Large intestine (tissue), 3 donors: ENCODE results near the gene CUL7. TPM values are rescaled to one million over a fixed set of nuclear protein-coding genes. Genes with fewer than 3 reads are reported as not detected.
"Not testable (repeated sequence)": the region's sequence is repeated elsewhere in the genome, so short reads cannot be mapped to it uniquely, and the experiment has no call there.

Experiments
- DNase-seq, 2 donors: peaks; one replicate each; pipeline versions ENCODE4 v3.0.0 to v3.0.0-alpha.2; 2013
- H3K27ac ChIP-seq: one replicate; pipeline ENCODE4 v1.5.1; 2013; ENCODE audit warnings: low read length
- H3K27me3 ChIP-seq: 2 replicates; pipeline ENCODE4 v1.6.1; 2013; ENCODE audit warnings: low read length; ENCODE audit not compliant: control insufficient read depth, insufficient read depth
- H3K36me3 ChIP-seq: 2 replicates; pipeline ENCODE4 v1.6.1; 2013; ENCODE audit warnings: low read length; ENCODE audit not compliant: control insufficient read depth, insufficient read depth
- H3K4me1 ChIP-seq: one replicate; pipeline ENCODE4 v1.6.1; 2013; ENCODE audit warnings: low read length; ENCODE audit not compliant: control insufficient read depth, insufficient read depth
- H3K4me3 ChIP-seq: one replicate; pipeline ENCODE4 v1.5.1; 2013; ENCODE audit warnings: low read length
- H3K9me3 ChIP-seq: one replicate; pipeline ENCODE4 v1.6.1; 2013; ENCODE audit warnings: mild to moderate bottlenecking, low read depth, low read length, moderate library complexity; ENCODE audit not compliant: control insufficient read depth
- WGBS: methylation state at CpG from one replicate; pipeline ENCODE4 v1.1.5; 2013; ENCODE audit warnings: low lambda C conversion rate; ENCODE audit not compliant: insufficient coverage; 5-methylcytosine and 5-hydroxymethylcytosine counted together
- polyA plus RNA-seq: library from polyadenylated mRNA; unstranded; fragments of 120-200 nt; gene quantifications from one replicate; pipeline ENCODE4 v1.2.1, GENCODE V29; 2013

Gene CUL7
- polyA plus RNA-seq, 1 donor, result 40.7 TPM

DNA sequence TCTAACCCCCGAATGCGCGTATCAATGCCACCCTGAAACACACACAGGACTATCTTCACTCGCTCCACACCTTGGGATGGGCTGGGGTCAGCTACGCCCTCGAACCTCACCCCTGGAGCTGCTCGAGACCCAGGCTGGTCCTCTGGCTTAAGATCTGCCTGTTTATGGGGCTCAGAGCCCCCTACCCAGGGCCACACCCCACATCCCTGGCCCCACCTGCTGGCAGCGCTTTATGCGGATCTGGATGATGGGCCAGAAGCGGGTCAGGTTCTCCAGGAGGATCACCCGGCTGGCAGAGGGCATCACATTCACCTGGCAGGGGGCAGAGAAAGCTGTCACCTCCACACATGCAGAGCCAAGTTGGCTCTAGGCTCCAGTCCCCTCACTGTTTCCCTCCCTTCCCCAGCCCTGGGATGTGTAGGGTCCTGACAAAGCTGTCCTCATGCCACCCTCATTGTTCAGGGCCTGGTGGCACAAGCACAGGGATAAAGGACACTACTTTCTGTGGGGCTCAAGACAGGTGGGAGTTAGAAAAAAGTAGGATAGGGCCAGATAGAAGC lies 8.2 kb downstream of the CUL7 start:
- 100% methylated on average over 2 of the region's 11 CpGs for WGBS
- H3K36me3 ChIP-seq, result peaks cover 83% of the 10 kb centered on the region

DNA sequence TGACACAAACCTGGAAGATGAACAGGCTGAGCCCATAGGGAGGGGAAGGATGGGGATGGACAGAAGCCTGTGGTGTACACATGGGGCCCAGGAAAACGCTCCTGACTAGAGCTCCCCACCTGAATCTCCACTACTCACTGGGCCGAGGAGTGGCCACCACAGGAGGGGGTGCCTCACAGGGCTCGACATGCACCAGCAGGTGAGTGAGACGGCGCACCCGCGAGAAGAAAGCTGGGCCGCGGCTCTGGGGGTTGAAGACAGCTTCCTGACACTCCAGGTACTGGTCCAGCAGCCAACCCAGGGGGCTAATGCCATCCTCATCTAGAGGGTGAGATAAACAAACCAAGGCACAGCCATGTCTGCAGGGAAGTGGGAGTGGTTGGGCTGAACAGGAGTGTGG lies 10.3 kb downstream of the CUL7 start:
- Histone ChIP-seq H3K9me3 (no peaks in the 10 kb centered on the region), H3K27me3 (no peaks in the 10 kb centered on the region), H3K4me3 (no peak overlapping the region), H3K4me1 (no peaks in the 10 kb centered on the region), H3K27ac (no peak overlapping the region), H3K36me3 (peaks cover 86% of the 10 kb centered on the region)
- no peak for DNase-seq
- WGBS, result no CpG with 5 or more reads among the region's 9 CpGs

More for the DNA sequence above, 8.2 kb downstream of the CUL7 start:
- DNase-seq, result no peak
- H3K27me3 ChIP-seq, result no peaks in the 10 kb centered on the region
- no peak overlapping the region for H3K27ac ChIP-seq
- H3K4me1 ChIP-seq, result no peaks in the 10 kb centered on the region
- H3K9me3 ChIP-seq, result no peaks in the 10 kb centered on the region
- no peak overlapping the region for H3K4me3 ChIP-seq

DNA sequence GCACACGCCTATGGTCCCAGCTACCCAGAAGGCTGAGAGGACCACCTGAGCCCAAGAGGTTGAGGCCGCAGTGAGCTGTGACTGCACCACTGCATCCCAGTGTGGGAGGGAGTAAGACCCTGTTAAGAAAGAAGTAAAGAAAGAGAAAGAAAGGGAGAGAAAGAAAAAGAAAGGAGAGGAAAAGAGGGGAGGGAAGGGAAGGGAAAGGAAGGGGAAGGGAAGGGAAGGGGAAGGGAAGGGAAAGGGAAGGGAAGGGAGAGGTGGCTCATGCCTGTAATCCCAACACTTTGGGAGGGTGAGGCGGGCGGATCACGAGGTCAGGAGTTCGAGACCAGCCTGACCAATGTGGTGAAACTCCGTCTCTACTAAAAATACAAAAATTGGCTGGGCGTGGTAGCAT lies 12.2 kb downstream of the CUL7 start:
- DNase-seq, H3K27ac ChIP-seq, H3K27me3 ChIP-seq, H3K4me1 ChIP-seq, H3K4me3 ChIP-seq, H3K9me3 ChIP-seq: not testable (repeated sequence)
- peaks cover 86% of the 10 kb centered on the region for H3K36me3 ChIP-seq
- WGBS, result 17% methylated on average over 1 of the region's 8 CpGs

GRCh38 chr6:43040542-43041257 lies 13.0 kb downstream of the CUL7 start:
- H3K4me1 ChIP-seq, result peaks cover 10% of the 10 kb centered on the region
- H3K4me3 ChIP-seq, result no peak overlapping the region
- DNase-seq, result no peak
- no peaks in the 10 kb centered on the region for H3K9me3 ChIP-seq
- WGBS, result no CpG with 5 or more reads among the region's 18 CpGs
- peaks cover 84% of the 10 kb centered on the region for H3K36me3 ChIP-seq
- H3K27ac ChIP-seq, result no peak overlapping the region
- no peaks in the 10 kb centered on the region for H3K27me3 ChIP-seq

DNA sequence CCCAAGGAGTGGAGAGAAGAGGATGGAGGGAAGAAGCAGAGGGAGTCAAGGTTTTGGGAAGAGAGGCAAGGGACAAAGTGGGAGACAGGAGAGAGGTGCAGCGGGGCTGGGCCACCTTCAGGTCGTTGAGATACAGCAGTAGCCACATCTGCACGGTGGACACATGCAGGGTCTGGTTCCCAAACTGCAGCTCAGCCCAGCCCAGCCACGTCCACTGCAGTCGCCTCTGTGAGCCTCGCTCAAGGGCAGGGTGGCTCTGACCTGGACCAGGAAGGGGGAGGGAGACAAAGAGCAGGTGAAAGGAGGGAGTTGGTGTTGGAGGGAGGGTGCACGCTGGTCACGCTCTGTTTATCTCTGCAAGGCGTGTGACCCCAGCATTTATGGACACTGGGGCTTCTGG lies 14.9 kb downstream of the CUL7 start:
- H3K9me3 ChIP-seq, result no peaks in the 10 kb centered on the region
- no peaks in the 10 kb centered on the region for H3K27me3 ChIP-seq
- DNase-seq, result peak in 1 of 2 donors; percentile 30
- H3K27ac ChIP-seq, result no peak overlapping the region
- H3K4me3 ChIP-seq, result no peak overlapping the region
- peaks cover 22% of the 10 kb centered on the region for H3K4me1 ChIP-seq
- no CpG with 5 or more reads among the region's 9 CpGs for WGBS
- peaks cover 81% of the 10 kb centered on the region for H3K36me3 ChIP-seq

DNA sequence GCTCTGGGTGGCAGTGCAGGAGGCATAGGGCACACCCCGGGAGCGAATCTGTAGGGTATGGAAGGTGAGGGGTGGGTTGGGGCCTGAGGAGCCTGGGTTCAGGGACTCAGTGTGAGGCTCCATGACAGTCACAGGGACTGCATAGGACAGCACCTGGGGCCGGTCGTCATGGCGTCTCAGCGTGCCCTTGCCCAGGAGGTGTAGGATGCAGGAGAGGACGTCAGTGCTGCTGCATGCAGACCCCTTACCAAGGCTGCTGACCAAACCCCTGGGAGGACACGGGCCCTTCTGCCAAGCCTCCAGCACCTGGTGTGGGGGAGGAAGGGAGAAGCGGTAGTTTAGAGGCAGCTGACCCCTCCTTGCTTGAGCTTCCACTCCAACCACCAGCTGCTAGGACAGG lies 15.9 kb downstream of the CUL7 start:
- no CpG with 5 or more reads among the region's 9 CpGs for WGBS
- Histone ChIP-seq H3K4me3 (no peak overlapping the region), H3K27me3 (no peaks in the 10 kb centered on the region), H3K36me3 (peaks cover 78% of the 10 kb centered on the region), H3K4me1 (peaks cover 22% of the 10 kb centered on the region), H3K9me3 (no peaks in the 10 kb centered on the region), H3K27ac (no peak overlapping the region)
- no peak for DNase-seq

- H3K27ac ChIP-seq, result no peak overlapping the region
- H3K36me3 ChIP-seq, result peaks cover 79% of the 10 kb centered on the region
- no peaks in the 10 kb centered on the region for H3K9me3 ChIP-seq
- no peak for DNase-seq
- peaks cover 22% of the 10 kb centered on the region for H3K4me1 ChIP-seq
- WGBS, result no CpG with 5 or more reads among the region's 5 CpGs
- no peak overlapping the region for H3K4me3 ChIP-seq
- no peaks in the 10 kb centered on the region for H3K27me3 ChIP-seq
Measured at GRCh38 chr6:43037197-43037596, 16.5 kb downstream of the CUL7 start.

DNA sequence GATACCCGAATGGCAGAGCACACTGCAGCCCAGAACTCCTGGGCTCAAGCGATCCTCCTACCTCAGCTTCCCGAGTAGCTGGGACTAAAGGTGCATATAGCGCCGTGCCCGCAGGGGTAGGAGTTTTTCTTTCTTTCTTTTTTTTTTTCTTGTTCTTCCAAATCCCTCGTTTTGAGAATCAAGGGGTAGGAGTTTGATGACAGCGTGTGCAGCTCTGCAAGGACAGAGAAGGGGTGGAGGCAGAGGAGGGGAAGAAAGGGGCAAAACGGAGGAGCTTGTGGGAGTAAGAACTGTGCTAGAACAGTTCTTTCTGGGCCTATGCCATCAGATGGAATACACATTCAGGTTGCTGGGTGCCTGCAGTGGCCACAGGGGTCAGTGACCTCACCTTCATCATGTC lies 16.9 kb downstream of the CUL7 start:
- Histone ChIP-seq H3K9me3 (no peaks in the 10 kb centered on the region), H3K4me1 (peaks cover 22% of the 10 kb centered on the region), H3K27me3 (no peaks in the 10 kb centered on the region), H3K27ac (no peak overlapping the region), H3K4me3 (no peak overlapping the region), H3K36me3 (peaks cover 80% of the 10 kb centered on the region)
- WGBS, result 94% methylated on average over 5 of the region's 9 CpGs
- no peak for DNase-seq

- H3K27me3 ChIP-seq, result no peaks in the 10 kb centered on the region
- peak; percentile 79 to 89 for DNase-seq
- H3K4me3 ChIP-seq, result no peak overlapping the region
- peak overlapping the region; percentile 97 for H3K27ac ChIP-seq
- H3K4me1 ChIP-seq, result peaks cover 22% of the 10 kb centered on the region
- H3K36me3 ChIP-seq, result peaks cover 75% of the 10 kb centered on the region
- H3K9me3 ChIP-seq, result no peaks in the 10 kb centered on the region
- no CpG with 5 or more reads among the region's 4 CpGs for WGBS
Measured at GRCh38 chr6:43035495-43036194, 18.0 kb downstream of the CUL7 start.

GRCh38 chr6:43034190-43034525 lies 19.5 kb downstream of the CUL7 start:
- peak in 1 of 2 donors; percentile 74 for DNase-seq
- Histone ChIP-seq H3K9me3 (no peaks in the 10 kb centered on the region), H3K27ac (peak overlapping the region; percentile 65), H3K27me3 (no peaks in the 10 kb centered on the region), H3K4me1 (peaks cover 22% of the 10 kb centered on the region), H3K4me3 (no peak overlapping the region), H3K36me3 (peaks cover 72% of the 10 kb centered on the region)
- no CpG with 5 or more reads among the region's 2 CpGs for WGBS
